ENCODE results near the gene C8G.

DNA sequence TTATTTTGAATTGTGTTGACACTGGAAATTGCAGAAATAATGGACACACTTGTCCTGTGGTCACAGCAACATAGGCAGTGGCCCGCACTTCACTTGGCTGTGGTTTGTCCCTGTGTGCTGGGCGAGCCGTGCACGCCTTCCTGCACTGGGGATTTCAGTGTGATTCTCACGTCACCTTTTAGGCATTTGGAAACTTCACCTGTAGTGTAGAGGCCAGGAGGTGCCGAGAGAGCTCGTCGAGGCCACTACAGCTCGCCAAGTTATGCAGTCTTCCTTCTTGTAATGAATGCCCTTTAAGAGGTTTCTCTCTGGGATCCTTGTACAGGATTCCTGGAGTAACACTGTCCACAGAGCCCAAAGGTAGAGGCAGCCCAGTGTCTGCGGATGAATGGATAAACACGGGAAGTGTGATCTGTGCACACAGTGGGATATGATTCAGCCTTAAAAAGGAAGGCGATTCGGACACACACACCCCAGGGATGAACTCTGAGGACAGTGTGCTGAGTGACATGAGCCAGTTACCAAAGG lies 44.0 kb upstream of the C8G start:
- TF ChIP-seq ARNT (IDR thresholded peaks at IDR 0.05) (no peak), HDGF (IDR thresholded peaks at IDR 0.05; ENCODE audit: borderline replicate concordance) (no peak), NFRKB (IDR thresholded peaks at IDR 0.05) (no peak), SUZ12 (IDR thresholded peaks at IDR 0.05) (no peak), FOXA1 (IDR thresholded peaks at IDR 0.05) (no peak), LEF1 (IDR thresholded peaks at IDR 0.05; ENCODE audit: borderline replicate concordance) (no peak), FOXK2 (IDR thresholded peaks at IDR 0.05) (no peak), ZNF384 (IDR thresholded peaks at IDR 0.05) (no peak), BHLHE40 (IDR thresholded peaks at IDR 0.05; ENCODE audit: borderline replicate concordance) (no peak), ELF4 (IDR thresholded peaks at IDR 0.05) (no peak)
- TF ChIP-seq, protein P1, sequence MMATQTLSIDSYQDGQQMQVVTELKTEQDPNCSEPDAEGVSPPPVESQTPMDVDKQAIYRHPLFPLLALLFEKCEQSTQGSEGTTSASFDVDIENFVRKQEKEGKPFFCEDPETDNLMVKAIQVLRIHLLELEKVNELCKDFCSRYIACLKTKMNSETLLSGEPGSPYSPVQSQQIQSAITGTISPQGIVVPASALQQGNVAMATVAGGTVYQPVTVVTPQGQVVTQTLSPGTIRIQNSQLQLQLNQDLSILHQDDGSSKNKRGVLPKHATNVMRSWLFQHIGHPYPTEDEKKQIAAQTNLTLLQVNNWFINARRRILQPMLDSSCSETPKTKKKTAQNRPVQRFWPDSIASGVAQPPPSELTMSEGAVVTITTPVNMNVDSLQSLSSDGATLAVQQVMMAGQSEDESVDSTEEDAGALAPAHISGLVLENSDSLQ (IDR thresholded peaks at IDR 0.05): no peak

All from HEK293T (cell line).